A673 (cell line): ENCODE measurements around the gene PAAF1.

Experiments used
- CTCF ChIP-seq: fragments of 300-800, 200-600 bp; sonication (generic); conservative IDR thresholded peaks from 2 replicates; pipeline ENCODE4 v1.5.1; 2017; ENCODE audit warnings: low read depth, mild to moderate bottlenecking, antibody characterized with exemption, low read length, moderate library complexity, mixed read lengths
- EZH2 ChIP-seq: fragments of 200-600 bp; sonication (generic); IDR thresholded peaks from 2 replicates; pipeline ENCODE4 v1.6.1; 2017; ENCODE audit warnings: borderline replicate concordance, low read depth, mild to moderate bottlenecking, mixed read lengths, antibody characterized with exemption, low read length; ENCODE audit not compliant: poor library complexity, severe bottlenecking

GRCh38 chr11:73860202-73860601 lies 16.6 kb upstream of the PAAF1 start:
- TF ChIP-seq CTCF (no peak), EZH2 (no peak)
